Measurements from ENCODE around the gene AK1. TPM values are rescaled to one million over a fixed set of nuclear protein-coding genes. Genes with fewer than 3 reads are reported as not detected.

Gene AK1
- total RNA-seq, 4 donors from 2014 or later = 28.5 to 93.4 (median 54.1) TPM

DNA sequence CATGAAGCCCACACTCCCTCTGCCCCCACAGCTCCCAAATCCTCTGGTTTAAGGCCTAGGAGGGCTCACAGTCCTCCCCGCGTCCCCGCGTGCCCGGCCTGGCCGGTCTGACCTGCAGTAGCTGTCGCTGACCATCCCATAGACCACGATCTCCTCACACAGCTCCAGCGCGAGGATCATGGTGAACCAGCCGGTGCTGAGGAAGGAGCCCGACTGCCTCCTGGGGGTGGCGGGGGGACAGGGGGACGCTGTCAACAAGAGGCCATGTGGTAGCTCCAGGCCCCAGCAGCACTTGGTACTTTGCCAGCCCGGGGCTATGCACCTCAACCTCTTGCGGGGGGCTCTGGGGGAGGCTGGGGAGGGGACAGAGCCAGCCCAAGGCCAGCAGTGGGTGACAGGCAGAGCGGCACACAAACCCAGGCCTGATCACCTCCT is 32.4 kb upstream of the AK1 start:
- no peak for ATAC-seq (ENCODE audit: low FRiP score)

GRCh38 chr9:127908660-127908926 is 31.1 kb upstream of the AK1 start:
- TF ChIP-seq, protein P1, sequence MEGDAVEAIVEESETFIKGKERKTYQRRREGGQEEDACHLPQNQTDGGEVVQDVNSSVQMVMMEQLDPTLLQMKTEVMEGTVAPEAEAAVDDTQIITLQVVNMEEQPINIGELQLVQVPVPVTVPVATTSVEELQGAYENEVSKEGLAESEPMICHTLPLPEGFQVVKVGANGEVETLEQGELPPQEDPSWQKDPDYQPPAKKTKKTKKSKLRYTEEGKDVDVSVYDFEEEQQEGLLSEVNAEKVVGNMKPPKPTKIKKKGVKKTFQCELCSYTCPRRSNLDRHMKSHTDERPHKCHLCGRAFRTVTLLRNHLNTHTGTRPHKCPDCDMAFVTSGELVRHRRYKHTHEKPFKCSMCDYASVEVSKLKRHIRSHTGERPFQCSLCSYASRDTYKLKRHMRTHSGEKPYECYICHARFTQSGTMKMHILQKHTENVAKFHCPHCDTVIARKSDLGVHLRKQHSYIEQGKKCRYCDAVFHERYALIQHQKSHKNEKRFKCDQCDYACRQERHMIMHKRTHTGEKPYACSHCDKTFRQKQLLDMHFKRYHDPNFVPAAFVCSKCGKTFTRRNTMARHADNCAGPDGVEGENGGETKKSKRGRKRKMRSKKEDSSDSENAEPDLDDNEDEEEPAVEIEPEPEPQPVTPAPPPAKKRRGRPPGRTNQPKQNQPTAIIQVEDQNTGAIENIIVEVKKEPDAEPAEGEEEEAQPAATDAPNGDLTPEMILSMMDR (IDR thresholded peaks at IDR 0.05) = no peak
- ATAC-seq (ENCODE audit: low FRiP score) = no peak
- DNase-seq (ENCODE audit: low spot score) = no peak

More for the DNA sequence above, 32.4 kb upstream of the AK1 start:
- TF ChIP-seq, protein P1 (IDR thresholded peaks at IDR 0.05) = no peak
- DNase-seq (ENCODE audit: low spot score) = no peak

- DNase-seq (ENCODE audit: low spot score) = no peak
- ATAC-seq (ENCODE audit: low FRiP score) = no peak
- TF ChIP-seq, protein P1 (IDR thresholded peaks at IDR 0.05) = no peak
Measured at GRCh38 chr9:127907867-127908659, 30.6 kb upstream of the AK1 start.

DNA sequence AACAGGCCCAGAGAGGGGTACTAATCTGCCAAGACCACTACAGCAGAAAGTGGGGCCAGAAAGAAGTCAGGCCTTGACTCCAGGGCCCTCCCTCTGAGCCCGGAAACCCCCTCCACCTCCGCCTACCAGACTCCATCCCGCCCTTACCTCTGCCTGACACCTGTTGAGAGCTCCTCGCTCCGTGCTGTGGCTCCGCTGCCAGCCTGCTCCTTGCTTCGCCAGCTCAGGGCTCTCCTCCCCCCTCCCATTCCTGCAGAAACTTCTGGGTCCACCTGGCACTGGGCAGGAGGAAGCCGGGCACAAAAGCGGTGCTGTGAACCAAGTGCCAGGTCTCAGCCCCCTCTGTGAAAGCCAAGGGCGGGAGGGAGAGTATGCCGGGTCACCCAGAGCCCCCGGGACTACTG is 28.3 kb upstream of the AK1 start:
- ATAC-seq (ENCODE audit: low FRiP score) (no peak), DNase-seq (ENCODE audit: low spot score) (no peak)
- TF ChIP-seq, protein P1 (IDR thresholded peaks at IDR 0.05) = no peak

- no peak for DNase-seq (ENCODE audit: low spot score)
- TF ChIP-seq, protein P1 (IDR thresholded peaks at IDR 0.05) = no peak
- ATAC-seq (ENCODE audit: low FRiP score) = peak; percentile 6
Measured at GRCh38 chr9:127905004-127905728, 27.7 kb upstream of the AK1 start.

- DNase-seq (ENCODE audit: low spot score) = no peak
- ATAC-seq (ENCODE audit: low FRiP score) = peak; percentile 22
Measured at GRCh38 chr9:127904561-127905003, 27.1 kb upstream of the AK1 start.

More at GRCh38 chr9:127904561-127905003, 27.1 kb upstream of the AK1 start:
- TF ChIP-seq, protein P1 (IDR thresholded peaks at IDR 0.05) = no peak

Data from omental fat pad (tissue), 4 donors.